GDM1 (cell line): ENCODE results near the gene OR4C5.
"Not testable (repeated sequence)": the region's sequence is repeated elsewhere in the genome, so short reads cannot be mapped to it uniquely, and the experiment has no call there.

Experiments used
- DNase-seq: peaks from one replicate; lab custom pipeline; 2025; lab: John Stamatoyannopoulos, UW

Gene OR4C5

GRCh38 chr11:48366365-48366764 lies at the start of gene OR4C5:
Gene OR4C5, minus strand, starts transcription at chr11:48366465. Its CDS starts 0 bp downstream, at chr11:48366465.
- no peak for DNase-seq

DNA sequence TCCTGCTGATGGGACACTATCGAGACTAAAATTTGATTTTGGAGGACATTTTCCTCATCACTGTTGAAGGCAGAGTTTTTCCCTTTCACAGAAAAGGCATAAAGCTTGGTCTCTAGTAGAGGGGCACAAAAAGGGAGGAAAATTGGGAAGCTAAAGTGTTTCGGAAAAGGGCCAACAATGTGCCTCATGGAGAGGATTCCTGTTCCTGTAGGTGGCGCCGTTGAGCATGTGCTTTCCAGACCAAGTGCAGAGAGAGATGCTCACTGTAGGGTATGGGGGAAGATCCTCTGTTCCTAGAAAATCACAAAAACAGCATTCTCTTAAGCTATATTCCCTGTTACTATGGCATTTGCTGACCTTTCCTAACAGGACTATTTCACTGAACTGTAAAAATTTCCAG lies 18.4 kb upstream of the OR4C5 start:
- DNase-seq: no peak

GRCh38 chr11:48384151-48384550 lies 17.9 kb upstream of the OR4C5 start:
- DNase-seq: not testable (repeated sequence)

GRCh38 chr11:48361289-48361688 lies 5.0 kb downstream of the OR4C5 start:
- DNase-seq: not testable (repeated sequence)

DNA sequence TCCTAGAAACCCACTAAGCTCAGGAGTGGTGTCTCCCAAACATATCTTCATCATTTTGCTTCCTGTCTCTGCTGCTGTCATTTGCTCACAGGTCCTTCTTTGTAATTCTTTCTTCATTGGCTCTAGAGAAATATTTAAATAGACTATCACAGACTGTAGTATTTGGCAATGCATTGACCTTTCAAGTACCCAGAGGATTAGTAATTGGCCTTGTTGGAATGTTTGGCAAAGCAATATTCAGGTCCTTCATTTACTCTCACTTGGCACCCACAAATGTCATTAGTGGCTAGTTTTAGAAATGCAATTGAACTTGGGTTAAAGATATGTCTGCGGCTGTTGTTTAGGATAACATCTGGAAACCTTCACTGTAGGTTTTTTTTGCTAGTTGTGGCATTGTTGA lies 11.6 kb downstream of the OR4C5 start:
- no peak for DNase-seq

DNA sequence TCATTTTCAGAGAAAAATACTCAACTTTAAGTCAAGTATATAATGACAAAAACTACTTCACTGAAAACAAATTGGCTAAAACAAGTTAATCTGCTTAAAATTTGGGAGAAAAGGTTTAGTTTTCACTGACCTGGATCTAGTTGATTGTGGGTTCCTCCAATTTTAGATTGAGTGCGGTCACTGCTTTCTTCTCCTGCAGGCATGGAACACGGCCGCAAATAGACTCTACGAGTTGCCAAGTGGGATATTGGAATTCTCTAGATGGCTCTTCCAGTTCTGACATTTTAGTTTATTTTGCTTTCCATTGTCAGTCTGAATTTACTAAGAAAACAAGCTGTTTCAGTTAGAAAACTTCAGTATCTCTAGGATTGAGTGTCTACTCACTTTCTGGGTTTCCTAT lies 12.3 kb downstream of the OR4C5 start:
- no peak for DNase-seq

DNA sequence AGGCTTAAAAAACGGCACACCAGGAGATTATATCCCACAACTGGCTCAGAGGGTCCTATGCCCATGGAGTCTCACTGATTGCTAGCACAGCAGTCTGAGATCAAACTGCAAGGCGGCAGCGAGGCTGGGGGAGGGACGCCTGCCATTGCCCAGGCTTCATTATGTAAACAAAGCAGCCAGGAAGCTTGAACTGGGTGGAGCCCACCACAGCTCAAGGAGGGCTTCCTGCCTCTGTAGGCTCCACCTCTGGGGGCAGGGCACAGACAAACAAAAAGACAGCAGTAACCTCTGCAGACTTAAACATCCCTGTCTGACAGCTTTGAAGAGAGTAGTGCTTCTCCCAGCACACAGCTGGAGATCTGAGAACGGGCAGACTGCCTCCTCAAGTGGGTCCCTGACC lies 20.0 kb downstream of the OR4C5 start:
- DNase-seq: not testable (repeated sequence)

DNA sequence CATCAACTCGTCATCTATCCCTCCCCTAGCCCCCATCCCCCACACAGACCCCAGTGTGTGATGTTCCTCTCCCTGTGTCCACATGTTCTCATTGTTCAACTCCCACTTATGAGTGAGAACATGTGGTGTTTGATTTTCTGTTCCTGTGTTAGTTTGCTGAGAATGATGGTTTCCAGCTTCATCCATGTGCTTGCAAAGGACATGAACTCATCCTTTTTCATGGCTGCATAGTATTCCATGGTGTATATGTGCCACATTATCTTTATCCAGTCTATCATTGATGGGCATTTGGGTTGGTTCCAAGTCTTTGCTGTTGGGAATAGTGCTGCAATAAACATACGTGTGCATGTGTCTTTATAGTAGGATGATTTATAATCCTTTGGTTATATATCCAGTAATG lies 23.8 kb downstream of the OR4C5 start:
- DNase-seq: not testable (repeated sequence)

- DNase-seq: no peak
Measured at GRCh38 chr11:48341466-48341865, 24.8 kb downstream of the OR4C5 start.

GRCh38 chr11:48324620-48325019 lies 41.6 kb downstream of the OR4C5 start, which contains the start of gene OR4C3:
Gene OR4C3, plus strand, starts transcription at chr11:48324920. Its CDS starts 102 bp downstream, at chr11:48325022.
- not testable (repeated sequence) for DNase-seq

DNA sequence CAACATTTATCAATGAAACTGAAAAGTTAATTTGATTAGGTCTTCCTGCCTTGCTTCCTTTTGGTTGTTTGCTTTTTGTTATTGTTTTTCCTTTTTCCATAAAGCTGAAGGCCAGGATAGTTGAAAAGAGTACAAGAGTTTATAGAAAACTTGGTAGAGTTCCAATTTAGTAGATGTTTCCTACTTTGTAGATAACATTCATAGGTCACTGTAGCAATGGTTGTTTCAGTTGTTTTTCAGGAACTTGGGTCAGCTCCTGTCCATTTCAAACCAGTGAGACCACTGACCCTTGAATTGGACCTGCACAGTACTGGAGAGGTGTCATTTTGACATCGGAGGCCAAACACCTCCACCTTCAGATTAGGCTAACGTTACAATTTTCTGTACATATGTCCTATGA lies 46.5 kb downstream of the OR4C5 start:
- not testable (repeated sequence) for DNase-seq
